Measurements from ENCODE around the gene ODAD4. TPM values are rescaled to one million over a fixed set of nuclear protein-coding genes. Genes with fewer than 3 reads are reported as not detected.

Gene ODAD4
- total RNA-seq, 1 donor from 2014 or later = 0.58 TPM

DNA sequence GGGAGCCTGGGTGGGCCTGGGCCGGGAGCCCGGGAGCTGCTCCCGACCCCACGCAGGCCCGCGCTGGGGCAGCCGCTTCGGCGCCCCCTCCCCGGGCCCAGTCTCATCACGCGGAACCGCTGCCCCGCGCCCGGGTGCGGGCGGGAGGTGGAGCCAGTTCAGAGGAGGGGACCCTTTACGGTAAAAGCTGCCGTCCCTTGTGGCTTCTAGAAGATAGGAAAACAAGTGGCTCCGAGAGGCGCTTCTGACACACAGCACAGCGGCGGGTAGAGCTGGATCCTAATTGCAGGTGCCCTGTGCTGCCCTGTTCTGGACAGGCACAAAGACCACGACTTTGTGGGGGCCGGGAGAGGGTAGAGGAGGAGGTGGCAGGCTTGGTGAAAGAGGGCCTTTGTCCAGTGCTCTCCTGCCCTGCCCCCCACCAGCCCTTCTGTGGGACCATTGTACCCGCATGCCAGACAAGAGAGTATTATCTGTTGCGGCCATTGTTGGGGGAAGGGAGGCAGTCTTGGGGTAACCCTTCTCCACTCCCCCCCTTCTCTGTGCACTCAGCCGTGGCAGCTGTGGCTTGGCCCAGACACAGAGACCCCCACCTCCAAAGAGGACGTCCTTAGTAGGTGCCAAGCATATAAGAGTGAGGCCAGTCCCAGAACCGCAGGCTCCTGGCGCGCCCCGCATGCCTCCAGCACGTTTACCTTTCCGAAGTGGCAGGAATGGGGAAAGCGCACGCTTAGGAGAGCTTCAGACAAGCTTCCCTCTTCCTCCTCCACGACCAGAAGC lies 36.9 kb downstream of the ODAD4 start:
- DNase-seq (ENCODE audit: extremely low read depth, low read depth, low spot score) = no peak

- DNase-seq (ENCODE audit: extremely low read depth, low read depth, low spot score) = no peak
These were observed 37.6 kb downstream of the ODAD4 start for GRCh38 chr17:41967921-41968578.

GRCh38 chr17:41968676-41969075 lies 38.3 kb downstream of the ODAD4 start:
- DNase-seq (ENCODE audit: extremely low read depth, low read depth, low spot score) = no peak

DNA sequence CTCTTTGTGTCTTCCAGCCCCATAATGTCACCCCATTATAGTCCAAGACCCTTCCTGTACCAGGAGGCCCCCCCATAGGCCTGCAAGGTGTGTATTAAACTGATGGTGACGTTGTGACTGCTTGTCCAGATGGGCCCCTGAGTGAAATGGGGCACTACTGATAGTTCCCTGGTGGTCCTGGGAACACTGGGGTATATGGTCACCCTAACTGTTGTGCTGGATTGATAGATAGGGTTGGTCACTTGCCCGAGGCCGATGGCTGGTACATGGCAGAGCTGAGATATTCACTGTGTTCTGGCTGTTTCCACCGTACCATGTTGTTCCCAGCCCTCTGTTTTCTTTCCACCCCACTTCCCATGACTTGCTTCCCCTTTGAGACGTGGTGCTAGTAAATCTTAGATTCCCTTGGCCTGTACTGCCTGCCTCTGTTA lies 40.5 kb downstream of the ODAD4 start:
- no peak for DNase-seq (ENCODE audit: extremely low read depth, low read depth, low spot score)

DNA sequence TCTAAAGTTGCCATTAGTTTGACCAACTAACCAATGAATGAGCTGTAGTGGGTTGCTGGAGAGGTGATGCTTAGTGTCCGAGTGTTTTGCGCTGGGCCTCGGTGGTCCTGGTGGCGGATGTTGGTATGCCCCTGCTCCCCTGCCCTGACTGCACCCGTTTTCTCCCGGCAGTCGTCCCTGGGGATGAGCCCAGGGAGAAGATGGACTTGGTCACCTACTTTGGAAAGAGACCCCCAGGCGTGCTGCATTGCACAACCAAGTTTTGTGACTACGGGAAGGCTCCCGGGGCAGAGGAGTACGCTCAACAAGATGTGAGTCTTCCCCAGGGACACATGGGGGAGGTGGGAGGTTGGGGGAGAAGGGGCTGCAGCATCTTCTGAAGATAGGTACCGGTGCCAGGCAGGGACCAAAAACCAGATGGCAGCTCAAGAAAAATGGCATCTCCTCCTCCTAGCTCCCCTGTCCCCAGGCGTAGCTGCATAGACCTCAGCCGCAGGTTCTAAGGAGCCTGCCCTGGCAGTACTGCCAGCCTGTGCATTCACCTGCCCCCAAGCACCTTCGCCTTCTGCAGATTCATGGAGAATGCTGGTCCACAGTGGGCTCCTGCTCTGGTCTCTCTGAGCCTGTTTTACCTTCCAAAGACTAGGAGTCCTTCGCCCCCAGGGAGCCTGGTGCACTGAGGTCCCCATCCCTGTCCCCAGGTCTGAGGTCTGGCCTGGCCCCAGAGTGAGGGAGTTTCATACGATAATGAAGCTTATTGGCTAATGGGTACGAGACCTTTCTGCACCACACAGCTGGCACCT lies 41.5 kb downstream of the ODAD4 start:
- DNase-seq (ENCODE audit: extremely low read depth, low read depth, low spot score) = no peak

GRCh38 chr17:41972571-41973407 lies 42.4 kb downstream of the ODAD4 start:
- no peak for DNase-seq (ENCODE audit: extremely low read depth, low read depth, low spot score)

- no peak for DNase-seq (ENCODE audit: extremely low read depth, low read depth, low spot score)
These were observed 43.0 kb downstream of the ODAD4 start for GRCh38 chr17:41973408-41973811.

DNA sequence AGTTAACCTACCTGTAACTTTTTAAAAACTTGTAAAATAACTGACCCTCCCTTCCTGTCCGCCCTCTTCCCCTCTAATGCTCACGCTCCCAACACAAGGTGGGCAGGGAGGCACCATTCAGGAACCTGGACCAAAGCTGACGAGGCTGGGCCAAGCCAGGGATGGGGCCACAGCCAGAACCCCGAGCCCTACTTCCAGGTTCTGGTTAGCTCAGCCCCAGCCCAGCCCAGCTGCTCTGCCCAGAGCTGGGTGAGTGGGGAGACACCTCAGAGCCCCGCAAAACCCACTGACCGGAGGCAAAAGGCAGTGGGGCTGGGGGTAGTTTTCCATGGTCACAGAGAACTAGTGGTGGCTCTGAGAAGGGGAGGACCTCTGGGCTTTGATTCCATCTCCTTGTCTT lies 43.6 kb downstream of the ODAD4 start:
- DNase-seq (ENCODE audit: extremely low read depth, low read depth, low spot score) = no peak

GRCh38 chr17:41974658-41975057 lies 44.2 kb downstream of the ODAD4 start:
- DNase-seq (ENCODE audit: extremely low read depth, low read depth, low spot score) = no peak

DNA sequence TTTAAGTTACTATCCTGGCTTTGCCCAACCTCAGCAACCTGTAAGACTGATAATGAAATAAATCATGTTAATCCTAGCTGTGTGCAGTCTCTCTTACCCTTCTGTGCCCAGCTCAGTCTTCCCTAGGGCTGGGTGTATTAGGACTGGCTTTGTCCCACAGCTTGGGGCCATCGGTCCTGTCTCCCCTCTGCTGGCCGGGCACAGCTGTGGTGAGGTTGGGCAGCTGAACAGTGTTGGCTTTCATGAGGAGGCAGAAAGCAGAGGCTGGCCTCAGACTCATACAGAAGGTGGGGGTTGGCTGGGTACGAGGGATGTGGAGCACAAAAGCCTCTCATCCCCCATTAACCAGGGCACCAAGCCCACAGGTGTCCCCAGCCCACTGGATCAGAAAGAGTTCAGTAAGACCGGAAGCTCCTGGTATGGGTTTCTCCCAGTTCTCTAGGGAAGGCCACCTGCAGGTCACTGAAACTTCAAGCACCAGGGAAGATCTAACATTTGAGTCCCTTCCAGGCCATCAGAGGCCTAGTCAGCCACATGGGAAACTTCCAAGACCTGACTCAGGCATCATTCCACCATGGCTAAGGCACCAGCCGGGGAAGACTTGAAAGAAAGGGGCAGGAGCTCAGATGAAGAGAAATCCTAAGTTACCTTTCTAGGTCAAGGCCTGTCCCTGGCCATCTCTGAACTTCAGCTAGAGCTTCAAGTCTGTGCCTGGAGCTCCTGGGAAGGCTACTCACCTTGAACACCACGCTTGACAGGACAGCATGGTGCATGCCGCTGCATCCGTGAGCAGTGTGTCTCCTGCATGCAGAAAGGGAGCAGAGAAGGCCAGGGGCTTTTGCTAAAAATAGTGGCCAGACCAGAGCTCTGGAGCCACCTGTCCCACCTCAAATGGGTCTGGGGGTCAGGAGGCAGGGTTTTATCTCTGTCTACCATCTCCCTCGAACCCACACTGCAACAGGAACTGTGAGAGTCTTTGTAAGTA lies 45.0 kb downstream of the ODAD4 start:
- DNase-seq (ENCODE audit: extremely low read depth, low read depth, low spot score) = no peak

GRCh38 chr17:41976142-41976768 lies 45.8 kb downstream of the ODAD4 start:
- no peak for DNase-seq (ENCODE audit: extremely low read depth, low read depth, low spot score)

DNA sequence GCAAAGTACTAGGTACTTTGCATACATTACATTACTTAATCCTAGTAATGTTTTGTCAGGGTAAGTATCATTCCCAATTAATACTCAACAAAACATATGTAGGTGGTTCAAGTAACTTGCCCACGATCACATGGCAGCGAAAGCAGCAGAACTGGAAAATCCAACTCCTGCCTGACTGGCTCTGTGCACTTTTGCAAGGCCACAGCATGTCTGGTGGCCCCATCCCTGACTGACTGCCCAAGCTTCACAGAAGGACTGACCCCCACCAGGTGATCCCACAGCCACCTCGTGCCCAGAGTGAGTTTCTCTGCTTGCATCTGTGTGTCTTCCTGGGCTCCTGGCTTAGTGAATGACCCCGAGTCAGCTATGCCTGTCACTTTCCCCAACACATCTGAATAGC lies 47.6 kb downstream of the ODAD4 start:
- no peak for DNase-seq (ENCODE audit: extremely low read depth, low read depth, low spot score)

DNA sequence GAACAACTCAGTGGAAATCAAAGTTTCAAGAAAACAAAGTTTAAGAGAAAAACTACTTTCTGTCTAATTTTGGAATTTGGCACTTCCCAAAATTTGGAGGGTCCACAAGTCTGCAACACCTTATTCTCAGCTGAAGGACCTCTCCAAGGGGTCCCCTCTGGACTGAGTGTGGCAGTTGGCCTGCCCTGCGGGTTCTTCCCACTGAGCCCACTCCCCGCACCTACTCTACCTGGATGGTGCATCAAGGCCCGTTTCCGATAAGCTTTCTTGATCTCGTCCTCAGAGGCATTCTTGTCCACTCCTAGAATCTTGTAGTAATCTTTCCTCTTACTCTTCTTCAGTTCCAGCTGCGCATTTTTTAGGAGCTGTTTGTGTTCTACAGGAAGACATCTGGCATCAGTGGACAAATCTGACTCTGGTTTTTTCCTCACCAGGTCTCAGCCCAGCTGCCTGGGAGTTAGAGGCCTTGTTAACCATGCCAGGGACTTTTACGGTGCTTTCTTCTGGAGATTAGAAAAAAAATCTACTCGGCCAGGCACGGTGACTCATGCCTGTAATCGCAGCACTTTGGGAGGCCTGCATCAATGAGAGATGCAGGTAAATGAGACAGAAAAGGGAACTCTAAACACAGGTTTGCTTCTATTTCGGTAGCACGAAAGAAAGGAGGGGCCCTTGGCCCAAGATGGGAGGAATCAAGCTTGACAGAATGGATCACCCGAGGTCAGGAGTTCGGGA lies 51.8 kb downstream of the ODAD4 start:
- DNase-seq (ENCODE audit: extremely low read depth, low read depth, low spot score) = no peak

DNA sequence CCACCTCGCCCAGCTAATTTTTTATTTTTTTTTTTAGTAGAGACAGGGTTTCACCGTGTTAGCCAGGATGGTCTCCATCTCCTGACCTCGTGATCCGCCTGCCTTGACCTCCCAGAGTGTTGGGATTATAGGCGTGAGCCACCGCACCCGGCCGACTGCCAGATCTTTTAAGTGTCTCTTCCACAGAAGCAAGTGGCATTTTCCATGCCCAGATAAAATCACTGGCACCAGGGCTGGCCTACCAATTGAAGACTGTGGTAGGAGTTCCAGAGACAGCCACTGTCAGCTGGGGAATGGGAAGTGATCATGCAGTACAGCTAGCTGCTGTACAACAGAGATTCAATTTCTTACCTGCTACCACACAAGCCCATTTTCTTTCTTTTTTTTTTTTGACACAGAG lies 54.0 kb downstream of the ODAD4 start:
- no peak for DNase-seq (ENCODE audit: extremely low read depth, low read depth, low spot score)

DNA sequence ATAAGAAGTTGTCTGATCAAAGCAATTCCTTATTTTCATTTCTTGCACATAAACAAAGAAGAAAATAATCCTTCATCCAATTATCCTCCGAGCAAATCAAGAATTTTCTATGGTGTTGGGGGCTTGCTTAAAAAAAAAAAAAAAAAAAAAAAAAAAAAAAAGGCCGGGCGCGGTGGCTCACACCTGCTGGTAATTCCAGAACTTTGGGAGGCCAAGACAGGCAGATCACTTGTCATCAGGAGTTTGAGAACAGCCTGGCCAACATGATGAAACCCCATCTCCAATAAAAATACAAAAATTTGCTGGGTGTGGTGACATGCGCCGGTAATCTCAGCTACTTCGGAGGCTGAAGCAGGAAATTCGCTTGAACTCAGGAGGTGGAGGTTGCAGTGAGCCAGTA lies 55.5 kb downstream of the ODAD4 start:
- DNase-seq (ENCODE audit: extremely low read depth, low read depth, low spot score) = no peak

DNA sequence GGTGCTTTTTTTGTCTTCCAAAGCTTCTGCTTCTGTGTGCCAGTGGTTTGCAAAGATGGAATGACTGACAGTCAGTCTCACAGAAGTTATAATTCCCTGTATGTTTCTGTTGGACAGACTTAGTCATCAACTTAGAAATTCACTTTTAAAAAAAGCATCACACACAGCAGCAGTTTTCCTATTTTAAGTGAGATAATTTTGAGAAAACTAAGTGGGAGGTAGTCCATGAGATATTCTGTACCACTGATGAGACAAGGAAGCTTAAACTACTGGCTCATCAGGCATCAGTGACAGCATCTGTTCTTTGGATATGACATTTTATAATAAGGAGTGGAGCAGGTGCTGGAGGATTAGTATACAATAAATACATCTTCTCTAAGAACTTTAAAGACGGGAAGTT lies 56.2 kb downstream of the ODAD4 start:
- DNase-seq (ENCODE audit: extremely low read depth, low read depth, low spot score) = no peak

DNA sequence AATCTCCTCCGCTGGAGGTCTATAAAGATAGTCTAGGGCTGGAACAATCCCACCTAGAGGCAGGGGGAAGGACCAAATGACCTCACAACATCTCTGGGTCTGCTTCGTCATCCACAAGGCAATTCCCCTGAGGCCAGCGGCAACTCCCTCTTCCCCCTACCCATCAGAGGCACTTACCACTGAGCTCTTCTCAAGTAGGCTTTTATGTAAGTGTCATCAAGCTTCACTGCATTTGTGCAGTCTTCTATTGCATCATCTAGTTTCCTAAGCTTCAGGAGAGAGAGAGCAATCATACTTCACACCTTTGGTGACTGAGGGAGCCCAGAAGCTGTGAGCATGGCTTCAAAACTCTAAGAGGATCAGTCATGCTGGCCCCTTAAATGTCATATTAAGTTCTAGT lies 57.2 kb downstream of the ODAD4 start:
- no peak for DNase-seq (ENCODE audit: extremely low read depth, low read depth, low spot score)

GRCh38 chr17:41988418-41988817 lies 58.0 kb downstream of the ODAD4 start:
- no peak for DNase-seq (ENCODE audit: extremely low read depth, low read depth, low spot score)

Data from glomerular endothelial cell (primary cell).